GM21381 (cell line): Measurements from ENCODE around the gene SLC35F3.

Source experiments
- ATAC-seq: cut with Tn5 transposase; IDR thresholded peaks from one replicate; pipeline ENCODE4 v1.9.1; 2021; ENCODE audit warnings: mild to moderate bottlenecking, moderate library complexity; ENCODE audit not compliant: unreplicated experiment

SLC35F3 gene

GRCh38 chr1:233971753-233972152 lies 67.3 kb downstream of the SLC35F3 start:
- ATAC-seq = no peak

- ATAC-seq = no peak
Observed at GRCh38 chr1:233972563-233972950, 68.1 kb downstream of the SLC35F3 start.

- no peak for ATAC-seq
Observed at GRCh38 chr1:233972951-233973635, 68.6 kb downstream of the SLC35F3 start.

GRCh38 chr1:233975486-233975885 lies 71.0 kb downstream of the SLC35F3 start:
- no peak for ATAC-seq

- no peak for ATAC-seq
Observed at GRCh38 chr1:233981042-233981675, 76.7 kb downstream of the SLC35F3 start.

GRCh38 chr1:233982827-233983518 lies 78.5 kb downstream of the SLC35F3 start:
- no peak for ATAC-seq

- ATAC-seq = no peak
Observed at GRCh38 chr1:233983811-233984210, 79.3 kb downstream of the SLC35F3 start.

GRCh38 chr1:233988963-233989696 lies 84.7 kb downstream of the SLC35F3 start:
- ATAC-seq = no peak

GRCh38 chr1:233990486-233990885 lies 86.0 kb downstream of the SLC35F3 start:
- no peak for ATAC-seq

- ATAC-seq = no peak
Observed at GRCh38 chr1:233993651-233994050, 89.2 kb downstream of the SLC35F3 start.

- no peak for ATAC-seq
Observed at GRCh38 chr1:233994112-233994511, 89.6 kb downstream of the SLC35F3 start.

- ATAC-seq = no peak
Observed at GRCh38 chr1:233998456-233998855, 94.0 kb downstream of the SLC35F3 start.

GRCh38 chr1:233998891-233999290 lies 94.4 kb downstream of the SLC35F3 start:
- no peak for ATAC-seq

GRCh38 chr1:234000557-234001041 lies 96.1 kb downstream of the SLC35F3 start:
- ATAC-seq = no peak

GRCh38 chr1:234001817-234002216 lies 97.3 kb downstream of the SLC35F3 start:
- no peak for ATAC-seq

- ATAC-seq = no peak
Observed at GRCh38 chr1:234004591-234004990, 100.1 kb downstream of the SLC35F3 start.

GRCh38 chr1:234007684-234008083 lies 103.2 kb downstream of the SLC35F3 start:
- no peak for ATAC-seq

GRCh38 chr1:234008591-234008990 lies 104.1 kb downstream of the SLC35F3 start:
- no peak for ATAC-seq

GRCh38 chr1:234009668-234010067 lies 105.2 kb downstream of the SLC35F3 start:
- ATAC-seq = no peak

- no peak for ATAC-seq
Observed at GRCh38 chr1:234014208-234014607, 109.7 kb downstream of the SLC35F3 start.

GRCh38 chr1:234018816-234019215 lies 114.3 kb downstream of the SLC35F3 start:
- no peak for ATAC-seq
